Hepatocyte (in vitro differentiated cells): ENCODE data around the gene C12orf75.

ENCODE experiments used
- EZH2 ChIP-seq: fragments of 200-600 bp; sonication (generic); IDR thresholded peaks from 2 replicates; pipeline ENCODE4 v1.6.1; 2016; ENCODE audit warnings: antibody characterized with exemption, mild to moderate bottlenecking, borderline replicate concordance
- TF ChIP-seq, protein P1 (sequence below): fragments of 200-600 bp; sonication (generic); IDR thresholded peaks from 2 replicates; pipeline ENCODE4 v1.5.1; 2016; ENCODE audit warnings: antibody characterized with exemption, mild to moderate bottlenecking; ENCODE audit not compliant: poor library complexity

DNA sequence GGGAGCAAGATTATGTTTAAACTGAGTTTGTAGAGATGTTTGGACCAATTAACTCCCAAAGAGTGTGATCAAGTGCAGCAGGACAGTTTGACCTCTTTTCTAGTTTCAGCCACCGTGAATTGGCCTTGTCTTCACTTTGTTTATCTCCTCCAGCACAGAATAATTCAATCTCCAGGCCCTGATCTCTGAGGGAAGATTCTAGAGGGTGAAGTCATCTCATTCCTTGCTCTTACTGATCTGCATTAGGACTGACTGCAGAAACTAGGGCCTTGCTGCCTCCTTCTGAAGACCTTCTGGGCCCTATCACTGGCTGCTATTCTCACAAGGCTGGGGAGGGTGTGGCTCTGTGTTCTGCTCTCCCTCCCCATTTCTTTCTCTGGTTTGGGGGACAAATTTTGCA lies 29.4 kb downstream of the C12orf75 start:
- TF ChIP-seq, protein P1, sequence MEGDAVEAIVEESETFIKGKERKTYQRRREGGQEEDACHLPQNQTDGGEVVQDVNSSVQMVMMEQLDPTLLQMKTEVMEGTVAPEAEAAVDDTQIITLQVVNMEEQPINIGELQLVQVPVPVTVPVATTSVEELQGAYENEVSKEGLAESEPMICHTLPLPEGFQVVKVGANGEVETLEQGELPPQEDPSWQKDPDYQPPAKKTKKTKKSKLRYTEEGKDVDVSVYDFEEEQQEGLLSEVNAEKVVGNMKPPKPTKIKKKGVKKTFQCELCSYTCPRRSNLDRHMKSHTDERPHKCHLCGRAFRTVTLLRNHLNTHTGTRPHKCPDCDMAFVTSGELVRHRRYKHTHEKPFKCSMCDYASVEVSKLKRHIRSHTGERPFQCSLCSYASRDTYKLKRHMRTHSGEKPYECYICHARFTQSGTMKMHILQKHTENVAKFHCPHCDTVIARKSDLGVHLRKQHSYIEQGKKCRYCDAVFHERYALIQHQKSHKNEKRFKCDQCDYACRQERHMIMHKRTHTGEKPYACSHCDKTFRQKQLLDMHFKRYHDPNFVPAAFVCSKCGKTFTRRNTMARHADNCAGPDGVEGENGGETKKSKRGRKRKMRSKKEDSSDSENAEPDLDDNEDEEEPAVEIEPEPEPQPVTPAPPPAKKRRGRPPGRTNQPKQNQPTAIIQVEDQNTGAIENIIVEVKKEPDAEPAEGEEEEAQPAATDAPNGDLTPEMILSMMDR, result no peak
- TF ChIP-seq EZH2, result no peak
